GM21619 (cell line): ENCODE data around the gene NSD1.
"Not testable (repeated sequence)": the region's sequence is repeated elsewhere in the genome, so short reads cannot be mapped to it uniquely, and the experiment has no call there.

ENCODE experiments used
- ATAC-seq: cut with Tn5 transposase; IDR thresholded peaks from one replicate; pipeline ENCODE4 v1.9.1; 2021; ENCODE audit not compliant: unreplicated experiment

Gene NSD1

DNA sequence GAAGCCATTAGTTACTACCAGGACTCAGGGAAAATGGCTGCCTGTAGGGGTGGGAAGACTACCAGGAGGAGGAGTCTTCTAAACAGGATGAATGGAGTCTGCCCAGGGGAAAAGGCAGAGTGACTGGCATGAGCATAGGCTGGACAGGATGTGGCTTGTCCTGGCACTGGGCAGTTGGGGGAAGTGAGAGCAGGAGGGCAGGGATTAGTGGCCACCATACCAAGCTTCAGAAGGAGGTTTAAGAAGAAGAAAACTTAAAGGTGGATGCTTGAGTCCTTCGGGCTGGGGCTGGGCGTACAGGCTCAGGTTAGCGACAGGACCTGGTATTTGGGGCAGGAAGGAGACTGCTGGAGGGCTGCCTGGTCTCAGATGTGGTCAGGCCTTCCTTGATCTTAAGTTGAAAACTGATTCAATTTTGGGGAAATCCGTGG, 5.0 kb upstream of the NSD1 start:
- ATAC-seq, result no peak

DNA sequence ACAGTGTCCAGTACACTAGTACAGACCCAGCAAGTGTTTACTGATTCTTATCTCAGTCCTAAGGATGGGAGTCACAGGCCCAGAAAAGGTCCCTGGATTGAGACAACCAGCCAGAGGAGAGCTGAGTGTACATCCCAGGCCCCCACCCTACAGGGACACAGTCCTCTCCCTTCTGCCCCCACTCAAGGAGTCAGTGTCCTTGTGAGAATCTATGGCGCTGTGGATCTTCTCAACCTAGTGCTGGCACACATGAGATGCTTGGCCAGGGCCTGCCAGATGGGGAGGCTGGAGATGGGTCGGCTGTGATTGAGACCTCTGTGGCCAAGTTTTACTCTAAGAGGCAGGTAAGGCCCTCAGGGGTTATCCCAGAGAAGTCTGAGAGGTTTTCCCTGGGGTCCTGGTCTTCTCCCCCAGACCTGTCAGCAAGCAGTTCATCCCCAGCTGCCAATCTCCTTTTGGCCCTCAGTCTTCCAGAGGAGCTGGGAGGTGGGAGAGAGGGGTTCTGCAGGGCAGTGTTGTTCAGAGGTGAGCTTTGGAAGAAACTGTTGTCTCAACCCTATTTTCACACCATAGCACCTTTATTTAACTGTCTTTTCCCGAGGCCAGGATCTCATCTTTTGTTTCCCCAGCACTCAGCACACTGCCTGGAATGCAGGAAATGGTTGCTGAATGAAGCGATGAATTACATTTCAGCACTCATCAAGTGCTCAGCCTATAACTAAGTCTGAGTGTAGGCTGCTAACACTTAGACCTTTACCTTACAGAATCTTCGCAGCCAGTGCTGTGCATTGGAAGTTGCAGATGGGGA, 3.2 kb upstream of the NSD1 start:
- ATAC-seq, result no peak

DNA sequence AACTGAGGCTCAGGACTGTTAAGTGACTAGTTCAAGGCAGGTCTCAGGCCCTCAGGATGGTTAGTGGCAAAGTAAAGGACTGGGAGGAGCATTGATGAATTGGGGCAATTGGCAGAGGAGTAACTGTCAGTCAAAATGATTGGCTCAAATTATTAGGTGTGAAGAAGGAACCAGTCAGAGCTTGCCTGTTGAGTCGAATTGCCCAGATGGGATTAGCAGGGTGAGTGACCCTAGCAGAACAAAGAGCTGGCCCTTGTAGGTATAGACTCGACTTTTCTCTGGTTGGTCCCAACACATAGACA, 2.6 kb upstream of the NSD1 start:
- ATAC-seq, result no peak

DNA sequence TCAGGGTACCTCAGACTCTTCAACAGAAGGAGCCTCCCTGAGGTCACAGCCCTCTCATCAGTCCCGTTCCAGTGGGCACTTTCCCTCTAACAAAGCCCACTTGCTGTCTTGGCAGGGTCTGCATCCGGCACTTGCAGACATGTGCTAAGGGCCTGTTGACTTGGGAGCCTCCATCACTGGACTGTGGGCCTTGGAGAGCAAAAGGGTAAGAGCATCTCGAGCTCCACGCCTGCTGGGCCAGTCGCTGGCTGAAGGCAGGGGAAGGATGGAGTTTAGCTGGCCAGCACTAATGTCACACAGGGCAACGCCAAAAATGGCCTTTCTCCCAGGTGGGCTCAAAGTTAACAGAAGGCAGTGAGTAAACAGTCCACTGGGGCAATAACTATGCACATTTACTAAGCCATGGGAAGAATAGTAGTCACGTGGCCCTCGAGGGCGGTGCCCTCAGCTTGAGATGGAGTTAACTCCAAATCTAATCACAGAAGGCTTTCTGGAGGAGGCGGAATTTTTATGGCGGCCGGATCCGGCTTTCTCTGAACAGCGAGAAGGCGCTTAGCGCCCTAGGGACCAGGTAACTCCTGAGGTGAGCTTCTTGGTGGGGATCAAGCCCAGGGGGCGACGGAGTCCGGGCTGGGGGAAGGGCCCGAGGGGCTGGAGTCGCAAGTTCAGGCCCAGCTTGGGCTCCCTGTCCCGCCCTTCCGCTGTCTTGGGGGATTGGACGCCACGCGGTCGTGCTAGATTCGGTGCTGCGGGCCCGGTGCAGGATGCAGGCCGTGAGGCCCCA, 2.0 kb upstream of the NSD1 start:
- ATAC-seq, result no peak

DNA sequence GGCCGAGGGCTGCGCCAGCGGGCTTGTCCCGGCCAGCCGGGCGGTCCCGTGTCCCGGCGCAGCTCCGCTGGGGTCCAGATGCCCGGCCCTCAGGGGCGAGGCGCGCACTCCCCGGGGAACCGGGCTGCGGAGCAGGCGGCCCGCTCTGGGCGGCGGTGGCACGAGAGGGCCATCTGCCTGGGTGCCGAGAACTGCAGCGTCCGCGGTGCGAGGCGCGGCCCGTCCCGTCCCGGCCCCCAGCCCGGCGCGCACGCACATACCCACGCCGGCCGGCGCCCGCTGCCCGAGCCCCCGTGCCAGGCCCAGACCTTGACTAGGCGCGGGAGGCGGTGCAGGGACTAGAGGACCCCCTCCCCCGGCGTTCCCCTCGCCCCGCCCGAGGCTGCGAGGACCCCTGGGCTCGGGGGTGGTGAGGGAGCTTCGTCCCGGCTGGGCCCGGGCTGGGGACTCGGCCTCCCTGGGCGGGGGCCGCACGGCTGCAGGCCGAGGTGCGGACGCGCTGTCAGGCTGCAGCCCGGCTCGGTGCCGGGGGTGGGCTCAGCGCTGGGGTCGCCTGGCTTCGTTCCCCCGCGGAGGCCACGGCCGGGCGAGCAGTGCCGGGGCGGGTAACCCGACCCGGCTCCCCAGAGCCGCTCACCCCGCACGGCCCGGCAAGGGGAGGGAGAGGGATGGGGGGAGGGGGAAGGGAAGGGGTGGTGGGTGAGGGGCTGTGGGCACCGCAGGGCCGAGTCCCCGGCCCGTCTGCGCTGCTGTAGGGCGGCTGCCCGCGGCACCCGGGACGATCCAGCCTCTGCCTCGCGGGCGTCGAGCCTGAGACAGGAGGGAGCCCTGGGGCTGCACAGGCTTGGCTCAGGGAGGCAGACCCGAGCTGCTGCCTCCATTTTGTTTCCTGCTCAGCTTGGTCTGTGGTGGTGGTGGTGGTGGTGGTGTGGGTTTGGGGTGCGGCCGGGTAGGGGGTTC, 1.2 kb upstream of the NSD1 start:
- ATAC-seq, result peak; percentile 0

DNA sequence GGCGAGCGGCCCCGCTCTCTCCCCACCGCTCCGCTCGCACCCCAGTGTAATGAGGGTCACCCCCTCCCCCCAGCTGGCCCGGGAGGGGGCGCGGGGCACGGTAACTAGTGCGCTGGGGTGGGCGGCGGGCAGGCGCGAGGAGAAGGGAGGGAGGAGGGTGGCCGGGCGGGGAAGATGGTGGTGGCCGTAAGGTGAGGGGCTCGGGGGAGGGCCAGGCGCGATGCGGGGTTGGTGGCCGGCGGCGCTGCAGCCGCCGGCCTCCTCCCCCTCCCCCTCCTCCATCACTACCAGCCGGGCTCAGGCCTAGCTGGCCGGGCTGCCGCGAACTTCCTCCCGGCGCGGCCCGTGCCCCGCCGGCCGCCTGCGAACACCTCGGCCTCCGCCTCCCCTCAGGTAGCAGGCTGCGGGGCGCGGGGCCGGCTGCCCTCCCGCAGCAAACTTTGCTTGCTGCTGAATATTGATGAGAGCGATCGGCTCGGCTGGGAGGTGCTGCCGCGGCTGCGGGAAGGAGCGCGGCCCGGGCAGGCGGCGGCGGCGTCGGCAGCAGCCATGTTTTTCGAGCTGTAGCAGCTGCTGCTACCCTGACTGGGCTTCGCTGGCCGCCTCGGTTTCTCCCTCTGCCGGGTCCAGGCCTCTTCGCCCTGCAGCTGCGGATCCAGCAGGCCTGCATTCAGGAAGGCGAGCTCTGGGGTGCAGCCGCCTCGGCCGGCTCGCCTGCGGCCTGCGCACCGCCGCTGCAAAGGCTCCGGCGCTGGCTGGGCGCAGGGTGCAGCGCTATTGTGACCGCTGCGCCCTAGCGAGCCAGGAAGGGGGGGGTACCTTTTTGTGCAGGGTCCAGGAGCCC, 502 bp downstream of the NSD1 start:
- peak; percentile 32 for ATAC-seq

DNA sequence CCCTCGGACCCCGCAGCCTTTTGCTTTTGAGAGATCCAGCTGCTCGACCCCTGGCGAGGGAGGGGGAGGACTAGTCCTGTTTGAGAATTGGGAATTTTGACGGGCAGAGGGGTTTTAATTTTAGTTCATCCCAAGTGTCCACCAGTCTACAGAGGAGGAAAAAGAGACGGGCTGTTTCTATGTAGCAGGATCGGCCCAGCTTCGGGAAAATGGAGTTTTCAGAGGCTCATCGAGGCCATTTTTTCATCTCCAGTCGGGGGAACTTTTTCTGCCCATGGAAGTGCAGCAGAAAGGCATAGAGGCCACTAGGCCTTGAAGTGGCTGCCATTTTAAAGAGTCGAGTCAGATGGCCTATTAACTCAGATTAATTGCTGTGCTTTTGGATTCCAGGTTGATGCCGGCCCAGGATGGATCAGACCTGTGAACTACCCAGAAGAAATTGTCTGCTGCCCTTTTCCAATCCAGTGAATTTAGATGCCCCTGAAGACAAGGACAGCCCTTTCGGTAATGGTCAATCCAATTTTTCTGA, 1.2 kb downstream of the NSD1 start:
- no peak for ATAC-seq

DNA sequence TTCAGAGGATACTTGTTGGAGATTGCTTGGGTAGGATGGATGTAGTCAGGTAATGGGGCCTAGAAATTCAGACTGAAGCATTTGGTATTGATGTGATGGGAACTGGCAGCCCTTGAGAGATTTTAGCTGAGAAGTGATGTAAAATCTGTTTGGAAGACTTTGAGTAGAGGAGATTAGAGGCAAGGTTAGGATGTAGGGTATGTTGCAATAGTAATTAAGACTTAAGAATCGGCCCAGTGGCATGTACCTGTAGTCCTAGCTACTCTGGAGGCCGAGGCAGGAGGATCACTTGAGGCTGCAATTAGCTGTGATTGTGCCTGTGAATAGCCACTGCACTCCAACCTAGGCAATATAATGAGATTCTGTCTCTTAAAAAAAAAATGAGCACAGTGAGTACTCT, 6.7 kb downstream of the NSD1 start:
- no peak for ATAC-seq

DNA sequence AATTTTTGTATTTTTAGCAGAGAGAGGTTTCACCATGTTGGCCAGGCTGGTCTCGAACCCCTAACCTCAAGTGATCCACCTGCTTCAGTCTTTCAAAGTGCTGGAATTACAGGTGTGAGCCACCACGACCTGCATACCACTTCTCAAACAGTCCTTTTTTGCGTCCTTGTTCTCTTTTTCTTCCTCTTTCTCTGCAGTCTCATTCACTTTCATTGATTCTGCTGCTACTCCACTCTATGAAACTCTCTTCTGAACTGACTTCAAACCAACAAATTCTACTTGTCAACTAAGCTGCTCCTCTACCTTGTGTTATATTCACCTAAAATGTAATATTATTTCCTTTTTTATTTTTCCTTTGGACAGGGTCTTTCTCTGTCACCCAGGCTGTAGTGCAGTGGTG, 7.9 kb downstream of the NSD1 start:
- no peak for ATAC-seq

DNA sequence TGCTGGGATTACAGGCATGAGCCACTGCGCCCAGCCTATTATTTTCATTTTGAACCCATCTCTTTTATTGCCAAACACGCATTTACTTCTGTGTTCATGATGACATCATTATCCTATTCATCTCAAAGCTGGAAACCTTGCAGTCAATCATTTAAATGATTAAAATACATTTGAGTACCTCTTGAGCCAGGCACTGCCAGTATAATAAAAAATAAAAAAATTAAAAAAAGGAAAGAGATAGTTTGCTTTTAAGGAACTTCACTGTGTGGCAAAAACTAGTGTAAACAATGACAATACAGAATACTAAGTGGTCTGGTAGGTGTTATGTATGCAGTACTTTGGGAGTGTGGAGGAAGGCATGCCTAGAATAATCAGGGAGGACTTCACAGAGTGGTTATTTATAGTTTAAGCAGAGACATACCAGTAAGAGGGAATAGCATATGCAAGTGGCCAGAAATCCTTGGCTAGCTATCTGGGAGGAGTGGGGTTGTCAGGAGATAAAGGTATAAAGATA, 8.6 kb downstream of the NSD1 start:
- ATAC-seq, result no peak

DNA sequence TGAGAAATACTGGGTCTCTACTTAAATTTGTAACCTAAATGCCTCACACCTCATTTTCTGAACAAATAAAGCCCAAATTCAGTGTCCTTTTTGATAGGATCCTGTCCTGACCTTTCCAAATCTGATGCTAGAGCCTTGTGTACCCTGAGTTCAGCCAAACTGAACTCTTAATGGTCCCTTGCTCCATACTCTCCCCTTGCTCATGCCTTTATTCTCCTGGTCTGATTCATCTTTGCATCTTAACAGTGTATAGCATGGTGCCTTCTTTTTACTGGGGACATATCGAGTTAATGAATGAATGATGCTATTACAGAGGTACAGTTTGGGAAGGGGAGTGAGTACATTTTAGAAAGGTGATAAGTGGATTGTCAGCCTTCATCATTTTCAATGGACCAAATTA, 9.2 kb downstream of the NSD1 start:
- no peak for ATAC-seq

DNA sequence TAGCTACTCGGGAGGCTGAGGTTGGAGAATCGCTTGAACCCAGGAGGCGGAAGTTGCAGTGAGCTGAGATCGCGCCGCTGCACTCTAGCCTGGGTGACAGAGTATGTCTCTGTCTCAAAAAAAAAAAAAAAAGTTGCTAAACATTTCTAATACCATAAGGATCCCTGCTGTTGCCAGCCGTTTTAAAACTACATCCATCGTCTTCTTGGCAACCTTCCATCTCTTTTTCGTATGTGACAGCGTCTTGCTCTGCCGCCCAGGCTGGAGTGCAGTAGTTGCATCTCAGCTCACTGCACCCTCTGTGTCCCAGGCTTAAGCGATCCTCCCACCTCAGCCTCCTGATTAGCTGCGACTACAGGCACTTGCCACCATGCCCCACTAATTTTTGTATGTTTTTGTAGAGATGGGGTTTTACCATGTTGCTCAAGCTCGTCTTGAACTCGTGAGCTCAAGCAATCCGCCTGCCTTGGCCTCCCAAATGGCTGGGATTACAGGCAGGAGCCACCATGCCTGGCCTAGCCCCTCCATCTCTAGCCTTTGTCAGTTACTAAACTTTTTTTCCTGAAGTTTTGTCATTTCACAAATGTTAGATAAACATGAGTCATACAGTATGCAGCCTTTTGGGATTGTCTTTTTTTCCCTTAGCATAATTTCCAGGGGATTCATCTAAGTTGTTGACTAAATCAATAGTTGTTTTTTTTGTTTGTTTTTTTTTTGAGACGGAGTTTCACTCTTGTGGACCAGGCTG, 13.5 kb downstream of the NSD1 start:
- no peak for ATAC-seq

DNA sequence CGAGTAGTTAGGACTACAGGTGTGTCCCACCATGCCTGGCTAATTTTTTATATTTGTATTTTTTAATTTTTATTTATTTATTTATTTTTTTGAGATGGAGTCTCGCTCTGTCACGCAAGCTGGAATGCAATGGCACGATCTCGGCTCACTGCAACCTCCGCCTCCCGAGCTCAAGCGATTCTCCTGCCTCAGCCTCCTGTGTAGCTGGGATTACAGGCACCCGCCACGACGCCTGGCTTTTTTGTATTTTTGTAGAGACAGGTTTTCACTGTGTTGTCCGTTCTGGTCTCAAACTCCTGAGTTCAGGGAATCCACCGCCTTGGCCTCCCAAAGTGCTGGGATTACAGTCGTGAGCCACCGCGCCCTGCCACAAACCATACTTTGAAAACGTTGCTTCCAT, 16.5 kb downstream of the NSD1 start:
- not testable (repeated sequence) for ATAC-seq

DNA sequence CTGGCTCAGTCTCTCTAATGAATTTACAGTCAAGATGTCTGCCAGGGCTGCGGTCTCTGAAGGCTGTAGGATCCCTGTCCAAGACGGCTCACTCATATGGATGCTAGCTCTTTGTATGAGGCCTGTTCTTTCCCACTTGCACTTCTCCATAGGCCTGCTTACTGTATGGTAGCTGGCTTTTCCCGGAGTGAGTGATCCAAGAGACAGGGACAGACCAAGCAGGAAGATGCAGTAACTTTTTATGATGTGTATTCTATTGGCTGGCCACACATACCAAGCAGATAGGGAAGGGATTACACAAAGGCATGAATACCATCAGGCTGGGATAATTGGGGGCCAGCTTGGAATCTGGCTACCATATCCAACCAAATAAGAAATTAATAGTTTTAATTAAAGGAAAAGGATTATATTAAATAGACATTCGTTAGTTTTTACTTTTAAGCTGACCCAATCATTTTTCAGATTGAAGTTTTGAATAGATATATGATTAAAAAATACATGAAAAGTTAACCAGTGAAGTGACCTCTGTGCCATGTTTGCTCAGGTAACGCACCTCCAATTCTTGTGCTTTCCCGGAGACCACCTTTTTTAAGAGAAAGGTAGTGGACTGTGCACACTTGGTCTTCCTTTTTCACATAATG, 20.6 kb downstream of the NSD1 start:
- no peak for ATAC-seq

DNA sequence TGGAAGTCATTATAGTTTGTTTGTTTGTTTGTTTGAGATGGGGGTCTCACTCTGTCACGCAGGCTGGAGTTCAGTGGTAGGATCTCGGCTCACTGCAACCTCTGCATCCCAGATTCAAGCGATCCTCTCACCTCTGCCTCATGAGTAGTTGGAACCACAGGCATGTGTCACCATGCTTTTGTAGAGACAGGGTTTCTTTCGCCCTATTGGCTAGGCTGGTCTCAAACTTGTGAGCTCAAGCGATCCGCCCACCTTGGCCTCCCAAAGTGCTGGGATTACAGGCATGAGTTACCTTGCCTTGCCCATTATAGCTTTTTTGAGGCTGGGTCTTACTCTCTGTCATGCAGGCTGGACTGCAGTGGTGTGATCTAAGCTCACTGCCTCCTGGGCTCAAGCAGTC, 28.8 kb downstream of the NSD1 start:
- ATAC-seq, result no peak

DNA sequence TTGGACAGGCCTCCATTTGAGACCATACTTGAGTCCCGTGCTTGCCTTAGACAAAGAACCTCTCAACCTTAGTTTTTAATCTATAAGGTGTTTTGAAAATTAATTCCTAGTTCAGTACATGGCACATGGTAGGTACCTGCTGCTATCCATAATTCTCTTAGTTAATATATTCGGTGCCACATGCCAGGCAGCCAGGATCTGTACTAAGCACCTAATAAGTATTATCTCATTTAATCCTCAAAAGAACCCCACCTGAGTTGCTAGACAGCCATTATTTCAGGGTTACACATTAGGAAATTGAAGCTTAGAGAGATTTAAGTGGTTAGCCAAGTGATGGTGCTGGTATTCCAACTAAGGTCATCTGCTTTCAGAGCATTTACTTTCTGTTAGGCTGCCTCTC, 29.9 kb downstream of the NSD1 start:
- no peak for ATAC-seq

DNA sequence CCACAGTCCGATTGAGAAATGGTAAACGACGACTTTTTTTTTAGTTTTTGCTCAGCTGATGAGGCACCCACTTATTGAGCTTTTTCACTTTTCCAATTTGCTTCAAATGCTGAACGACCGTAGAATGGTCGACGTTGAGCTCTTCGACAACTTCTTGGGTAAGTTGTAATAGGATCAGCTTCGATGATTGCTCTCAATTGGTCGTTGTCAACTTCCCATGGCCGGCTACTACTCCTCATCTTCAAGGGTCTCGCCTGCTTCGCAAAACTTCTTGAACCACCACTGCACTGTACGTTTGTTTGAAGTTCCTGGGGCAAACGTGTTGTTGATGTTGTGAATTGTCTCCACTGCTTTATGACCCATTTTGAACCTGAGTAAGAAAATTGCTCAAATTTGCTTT, 35.7 kb downstream of the NSD1 start:
- no peak for ATAC-seq

DNA sequence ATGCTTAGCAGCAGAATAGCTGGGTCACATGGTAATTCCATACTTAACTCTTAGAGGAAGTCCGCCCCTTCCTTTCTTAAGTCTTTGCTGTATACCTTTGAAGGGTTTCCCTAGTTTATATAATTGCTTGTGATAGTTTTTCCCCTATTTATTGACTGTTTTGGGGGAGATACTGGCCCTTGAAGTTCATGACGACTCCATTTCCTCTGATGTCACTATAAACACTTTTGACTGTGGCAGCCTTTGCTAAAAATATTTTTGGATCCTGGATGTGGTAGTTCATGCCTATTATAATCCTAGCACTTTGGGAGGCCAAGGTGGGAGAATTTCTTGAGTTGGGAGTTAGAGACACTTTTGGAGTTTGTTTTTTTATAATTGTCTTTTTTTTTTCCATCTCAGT, 38.4 kb downstream of the NSD1 start:
- ATAC-seq, result no peak

DNA sequence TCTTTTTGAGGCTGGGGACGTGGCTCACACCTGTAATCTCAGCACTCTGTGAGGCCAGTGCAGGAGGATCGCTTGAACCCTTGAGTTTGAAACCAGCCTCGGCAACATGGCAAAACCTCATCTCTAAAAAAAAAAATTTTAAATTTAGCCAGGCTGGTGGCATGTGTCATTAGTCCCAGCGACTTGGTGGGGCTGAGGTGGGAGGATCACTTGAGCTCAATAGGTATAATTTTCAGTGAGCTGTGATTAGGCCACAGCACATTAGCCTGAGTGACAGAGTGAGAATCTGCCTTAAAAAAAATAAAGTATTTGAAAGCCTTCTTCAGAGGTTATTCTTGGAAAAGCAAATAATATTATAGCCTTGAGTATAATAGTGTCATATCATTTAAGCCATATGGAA, 41.8 kb downstream of the NSD1 start:
- no peak for ATAC-seq
